HG03060 (cell line): ENCODE data around the gene PRDM16.

Experiments used
- ATAC-seq: cut with Tn5 transposase; IDR thresholded peaks from one replicate; pipeline ENCODE4 v1.9.1; 2021; ENCODE audit warnings: low read depth, moderate number of reproducible peaks; ENCODE audit not compliant: unreplicated experiment

The PRDM16 gene

DNA sequence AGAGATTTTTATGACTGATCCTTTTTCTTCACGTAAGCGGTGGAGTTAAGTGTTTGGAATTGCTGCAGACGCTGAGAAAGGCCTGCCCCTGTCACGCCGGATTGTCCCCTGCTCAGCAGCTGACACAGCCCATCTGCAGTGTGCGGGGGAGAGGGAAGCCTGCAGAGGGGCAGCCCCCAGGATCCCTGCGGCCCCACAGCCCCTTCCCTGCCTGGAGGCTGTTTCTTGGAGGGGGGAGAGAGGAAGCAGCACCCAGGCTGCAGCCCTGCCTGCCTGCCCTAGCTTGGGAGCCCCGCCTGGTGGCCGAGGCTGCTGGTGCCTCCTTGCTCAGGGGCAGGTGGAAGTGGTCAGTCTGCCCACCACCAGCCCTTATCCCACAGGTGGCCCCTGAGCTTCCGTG is 50.7 kb downstream of the PRDM16 start:
- no peak for ATAC-seq

DNA sequence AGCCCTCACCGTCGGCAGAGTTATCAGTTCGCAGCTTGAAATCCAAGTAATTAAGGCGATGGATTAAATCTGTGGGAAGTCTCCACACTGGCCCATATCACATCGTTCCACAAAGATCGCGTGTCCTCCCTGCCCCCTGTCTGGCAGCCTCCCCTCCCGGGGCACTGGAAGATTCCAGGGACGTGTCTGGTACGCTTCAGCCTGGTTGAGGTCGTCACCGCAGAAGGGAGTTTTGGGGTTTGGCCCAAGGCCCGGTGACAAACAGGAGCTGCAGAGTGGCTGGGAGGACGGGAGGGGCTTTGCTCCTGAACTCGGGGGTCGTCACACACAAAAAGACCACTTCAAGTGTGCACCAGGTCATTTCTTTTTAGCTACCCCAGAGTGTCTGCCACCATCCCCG is 51.1 kb downstream of the PRDM16 start:
- no peak for ATAC-seq

DNA sequence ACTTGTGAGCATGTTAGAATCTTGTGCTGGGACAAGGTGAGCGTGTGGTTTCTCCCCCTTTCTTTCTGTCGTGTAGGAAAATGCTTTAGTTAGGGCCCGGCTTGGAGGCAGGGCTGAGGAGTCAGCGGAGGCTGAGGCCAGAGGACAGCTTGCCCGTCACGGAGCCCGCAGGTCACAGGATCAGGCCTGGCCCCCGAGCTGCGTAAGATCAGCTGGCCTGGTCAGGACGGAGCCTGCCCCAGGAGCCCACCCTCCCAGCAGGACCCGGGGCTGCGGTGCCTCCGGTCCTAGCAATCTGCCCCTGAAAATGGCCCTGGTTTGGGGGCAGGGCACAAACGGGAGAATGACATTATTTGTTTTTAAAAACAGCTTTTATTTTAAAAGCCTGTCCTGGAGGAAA is 52.0 kb downstream of the PRDM16 start:
- ATAC-seq, result no peak

DNA sequence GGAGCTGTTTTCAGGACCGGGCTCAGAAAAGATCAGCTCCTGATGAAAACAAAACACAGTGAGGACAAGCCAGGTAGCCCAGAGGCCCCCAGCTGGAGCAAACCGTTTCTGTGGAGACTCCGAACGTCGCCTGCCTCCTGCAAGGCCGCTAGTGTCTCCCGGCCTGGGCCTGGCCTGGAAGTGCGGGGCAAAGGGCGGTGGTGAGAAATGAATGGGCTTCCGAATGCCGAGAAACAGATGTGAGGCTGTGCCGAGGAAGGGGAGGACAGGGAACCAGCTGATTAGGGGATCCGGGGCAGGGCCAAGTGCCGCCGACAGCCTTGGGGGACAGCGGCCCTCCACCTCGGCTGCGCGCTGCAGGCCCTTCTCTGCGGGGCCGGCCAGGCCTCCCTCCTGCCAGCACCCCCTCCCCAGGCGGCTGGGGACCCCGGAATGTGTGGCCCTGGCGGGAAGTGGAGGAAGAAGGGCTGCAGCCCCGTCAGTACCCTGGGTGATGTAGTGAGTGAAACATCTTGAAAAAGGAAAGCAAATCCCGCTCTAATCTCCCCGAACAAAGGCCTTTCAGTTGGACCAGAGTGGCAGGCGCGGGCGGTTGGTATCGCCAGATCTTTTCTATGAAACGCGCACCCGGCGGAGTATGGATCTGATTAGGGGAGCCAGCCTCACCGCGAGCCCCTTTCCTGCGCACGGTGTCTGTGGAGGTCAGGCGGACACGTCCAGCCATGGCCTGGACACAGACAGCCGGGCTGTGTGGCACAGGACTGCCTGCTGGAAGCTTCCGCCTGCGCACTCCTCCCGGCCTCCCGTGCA is 52.6 kb downstream of the PRDM16 start:
- ATAC-seq, result no peak

DNA sequence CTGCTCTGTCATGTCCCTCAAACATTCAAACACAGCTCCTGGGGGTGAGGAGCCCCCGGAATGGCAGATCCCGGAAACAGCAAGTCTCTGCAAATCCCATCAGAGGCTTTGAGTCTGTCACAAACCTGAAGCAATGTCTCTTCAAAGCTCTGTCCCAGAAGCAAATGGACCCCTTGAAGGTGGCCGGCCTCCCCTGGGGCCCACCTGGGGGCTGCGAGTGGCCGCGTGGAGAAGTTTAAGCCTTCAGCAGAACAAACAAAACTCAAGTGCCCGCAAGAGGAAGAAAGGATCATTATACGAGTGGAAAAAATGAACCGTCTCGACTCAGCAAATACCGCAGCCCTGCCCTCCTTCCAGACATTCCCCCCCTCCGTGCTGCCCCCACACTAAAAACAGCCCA is 53.3 kb downstream of the PRDM16 start:
- ATAC-seq, result no peak

DNA sequence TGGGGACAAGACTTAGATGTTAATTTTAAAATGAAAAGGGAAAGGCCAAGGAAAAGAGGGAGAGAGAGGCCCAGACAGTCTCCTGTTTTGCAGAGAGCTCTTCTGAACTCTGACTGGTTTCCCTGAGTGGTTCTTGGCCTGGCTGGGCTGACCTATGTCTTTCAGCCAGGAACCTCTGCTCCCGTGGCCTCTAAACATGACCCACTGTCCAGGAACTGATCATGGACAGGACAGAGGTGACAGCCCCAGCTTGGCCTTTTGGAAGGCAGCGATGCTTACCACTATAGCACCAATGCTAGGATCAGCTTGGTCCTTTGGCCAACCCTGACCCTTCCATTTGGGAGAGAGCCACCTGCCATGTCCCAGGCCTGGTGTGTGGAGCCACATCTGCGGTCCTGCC is 55.2 kb downstream of the PRDM16 start:
- ATAC-seq, result no peak

DNA sequence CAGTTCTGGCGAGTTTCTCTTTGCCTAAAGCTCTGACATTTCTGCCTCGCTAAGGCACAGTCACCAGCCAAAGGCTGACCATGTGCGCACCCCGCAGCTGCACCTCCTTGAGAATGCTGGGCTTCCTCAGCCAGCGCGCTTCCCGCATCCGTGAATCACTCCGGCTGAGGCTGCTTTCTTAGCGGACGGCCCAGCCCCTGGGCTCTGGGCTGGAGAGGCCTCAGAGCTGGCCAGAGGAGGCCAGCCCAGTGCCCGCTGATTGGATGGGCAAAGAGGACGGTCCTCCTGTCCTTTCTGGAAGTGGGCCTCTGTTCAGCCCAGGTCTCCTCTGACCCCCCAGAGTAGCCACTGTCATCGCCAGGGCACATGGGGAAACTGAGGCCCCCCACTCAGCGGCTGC is 56.1 kb downstream of the PRDM16 start:
- ATAC-seq, result no peak

DNA sequence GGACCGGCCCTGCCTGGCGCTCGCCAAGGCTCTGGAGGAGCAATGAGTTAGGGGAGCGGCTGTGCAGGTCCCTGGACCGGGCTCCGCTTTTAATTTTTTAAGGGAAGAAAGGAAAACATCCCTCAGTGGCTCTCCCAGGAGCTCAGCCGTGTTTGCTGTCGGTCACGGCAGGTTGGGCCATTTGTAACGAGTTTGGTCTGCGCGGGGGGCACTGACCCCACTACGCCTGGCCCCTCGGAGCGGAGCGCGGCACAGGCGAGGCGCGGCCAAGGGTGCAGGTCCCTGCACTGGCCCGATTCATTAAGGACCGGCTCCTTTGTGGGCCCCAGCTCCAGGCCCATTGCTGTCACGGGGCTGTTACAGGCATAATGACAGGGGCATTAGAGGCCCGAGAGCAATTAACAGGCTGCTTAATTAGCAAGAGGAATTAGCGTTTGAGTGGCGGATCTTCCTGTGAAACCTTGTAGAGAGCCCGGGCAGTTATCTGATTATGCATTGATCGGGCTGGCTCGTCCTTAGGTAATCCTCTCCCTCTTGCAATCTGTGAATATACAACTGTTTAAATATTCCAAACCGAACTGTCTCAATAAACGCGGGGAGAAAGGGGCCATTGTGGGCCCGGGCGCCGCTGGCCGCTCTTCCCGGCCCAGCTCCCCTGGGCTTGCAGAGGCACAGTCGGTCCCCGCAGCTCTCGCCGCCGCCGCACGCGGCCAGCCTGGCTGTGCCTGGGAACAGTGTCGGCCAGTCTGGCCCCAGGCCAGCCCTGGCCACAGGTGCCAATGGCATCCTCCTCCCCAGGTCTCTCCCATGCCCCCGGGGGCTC is 56.8 kb downstream of the PRDM16 start:
- ATAC-seq, result no peak

DNA sequence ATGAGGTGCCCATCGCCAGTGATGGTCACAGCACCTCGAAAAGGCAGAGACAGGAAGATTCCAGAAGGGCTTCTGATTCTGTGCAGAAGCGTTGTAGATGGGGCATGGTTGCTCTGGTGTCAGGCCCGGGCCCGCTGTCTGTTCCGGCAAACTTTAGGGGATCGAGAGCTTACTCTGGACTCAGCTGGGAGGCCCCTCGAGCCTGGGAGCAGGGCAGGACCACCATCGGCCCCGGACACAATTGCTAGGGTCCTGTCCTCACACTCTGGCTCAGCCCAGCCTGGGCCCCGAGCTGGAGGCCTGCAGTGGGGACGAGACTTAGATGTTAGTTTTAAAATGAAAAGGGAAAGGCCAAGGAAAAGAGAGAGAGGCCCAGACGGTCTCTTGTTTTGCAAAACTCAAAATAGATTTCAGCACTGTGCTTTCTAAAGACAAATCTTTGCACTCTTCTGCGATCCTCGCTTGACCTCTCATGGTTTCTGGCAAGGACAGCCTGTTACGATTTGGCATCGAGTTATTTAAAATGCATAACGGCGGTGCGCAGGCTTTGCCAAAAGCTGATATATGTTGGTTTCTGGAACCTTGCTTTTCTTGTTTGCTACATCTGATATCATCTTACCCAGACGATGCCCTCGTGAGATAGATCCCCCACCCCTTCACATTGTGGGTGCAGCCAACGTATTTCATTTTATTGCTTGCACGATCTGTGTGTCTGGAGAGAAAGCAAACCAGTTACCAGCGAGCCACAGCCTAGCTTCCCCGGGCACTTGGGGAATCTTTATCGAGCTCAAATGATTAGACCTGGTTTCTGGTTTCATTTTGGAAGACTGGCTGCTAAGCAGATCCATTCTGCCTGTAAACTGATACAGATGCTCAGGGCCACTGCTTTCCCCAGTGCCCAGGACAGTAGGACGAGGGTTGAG is 58.0 kb downstream of the PRDM16 start:
- no peak for ATAC-seq

DNA sequence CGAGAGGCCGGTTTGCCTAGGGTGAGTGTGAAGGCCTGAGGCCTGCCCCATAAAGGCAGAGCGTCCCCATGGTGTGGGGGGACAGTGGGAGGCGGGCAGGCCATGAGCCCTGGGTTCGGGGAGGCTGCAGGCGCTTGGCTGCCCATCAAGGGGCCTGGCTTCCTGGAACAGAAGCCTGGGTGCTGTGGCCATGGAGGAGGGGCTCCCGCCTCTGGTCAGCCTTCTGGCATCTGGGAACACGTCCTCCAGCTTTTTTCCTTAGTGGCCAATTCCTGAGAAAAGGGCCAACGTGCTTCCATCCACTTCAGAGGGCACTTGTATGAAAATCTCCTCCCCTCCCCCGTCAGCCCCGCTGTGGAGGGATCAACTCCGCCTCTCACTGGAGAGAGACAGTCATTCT is 58.7 kb downstream of the PRDM16 start:
- ATAC-seq, result no peak

DNA sequence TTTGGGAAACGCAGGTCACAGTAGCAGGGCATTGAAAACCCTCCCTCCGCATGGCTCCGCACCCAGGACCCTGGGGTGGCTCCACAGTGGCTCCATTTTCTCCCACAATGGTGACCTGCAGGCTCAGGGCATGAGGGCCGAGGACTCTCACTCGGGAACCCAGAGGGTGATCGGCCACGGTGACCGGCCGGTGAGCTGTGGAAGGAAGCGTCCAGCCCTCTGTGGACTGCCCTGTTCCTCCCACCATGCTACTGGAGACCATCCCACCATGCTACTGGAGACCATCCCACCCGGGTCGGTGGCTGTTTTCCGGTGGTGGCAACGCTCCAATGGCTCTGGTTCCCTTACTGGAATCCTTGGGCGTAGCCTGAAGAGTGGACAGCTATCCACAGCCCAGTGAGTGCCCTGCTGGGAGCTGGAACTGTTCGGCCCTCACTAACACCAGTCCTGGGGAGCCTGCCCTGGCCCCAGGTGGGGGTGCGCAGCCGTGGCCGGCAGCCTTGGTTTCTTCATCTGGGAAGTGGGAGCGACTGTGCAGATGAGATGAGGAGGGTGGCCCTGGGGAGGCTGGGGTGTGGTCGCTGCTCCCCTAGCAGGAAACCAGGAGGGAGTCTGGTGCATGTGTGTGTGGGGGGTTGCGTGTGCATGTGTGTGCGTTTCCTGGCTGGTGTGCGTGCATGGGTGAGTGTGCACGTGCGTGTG is 59.6 kb downstream of the PRDM16 start:
- no peak for ATAC-seq

DNA sequence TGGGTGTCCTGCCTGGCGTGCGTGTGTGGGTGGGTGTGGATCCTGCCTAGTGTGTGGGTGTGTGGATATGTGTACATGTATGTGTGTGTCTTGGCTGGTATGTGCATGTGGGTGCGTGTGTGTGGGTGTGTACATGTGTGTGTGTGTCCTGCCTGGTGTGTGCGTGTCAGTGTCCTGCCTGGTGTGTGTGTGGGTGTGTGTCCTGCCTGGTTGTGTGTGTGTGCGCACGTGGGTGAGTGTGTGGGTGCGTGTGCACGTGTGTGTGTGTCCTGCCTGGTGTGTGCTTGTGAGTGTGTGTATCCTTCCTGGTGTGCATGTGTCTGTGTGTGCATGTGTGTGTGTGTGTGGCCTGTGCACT is 60.1 kb downstream of the PRDM16 start:
- ATAC-seq, result no peak

DNA sequence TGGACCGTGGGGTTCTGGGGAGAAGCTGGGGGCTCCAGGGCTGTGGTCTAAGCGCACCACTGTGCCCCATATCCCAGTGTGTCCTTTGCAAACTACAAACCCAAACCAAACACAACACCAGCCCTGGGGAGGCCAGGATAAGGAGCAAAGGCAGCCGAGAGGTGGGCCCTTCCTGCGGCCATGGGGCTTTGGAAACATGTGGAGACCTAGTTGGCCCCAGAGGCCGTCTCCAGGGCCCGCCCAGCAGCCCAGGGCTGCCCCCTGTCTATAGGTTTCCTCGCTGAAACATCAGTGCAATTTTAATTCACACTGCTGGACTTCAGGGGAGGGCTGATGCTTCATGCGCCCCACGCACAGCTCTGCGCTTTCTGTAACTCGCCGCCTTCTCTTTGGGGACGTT is 61.3 kb downstream of the PRDM16 start:
- no peak for ATAC-seq

DNA sequence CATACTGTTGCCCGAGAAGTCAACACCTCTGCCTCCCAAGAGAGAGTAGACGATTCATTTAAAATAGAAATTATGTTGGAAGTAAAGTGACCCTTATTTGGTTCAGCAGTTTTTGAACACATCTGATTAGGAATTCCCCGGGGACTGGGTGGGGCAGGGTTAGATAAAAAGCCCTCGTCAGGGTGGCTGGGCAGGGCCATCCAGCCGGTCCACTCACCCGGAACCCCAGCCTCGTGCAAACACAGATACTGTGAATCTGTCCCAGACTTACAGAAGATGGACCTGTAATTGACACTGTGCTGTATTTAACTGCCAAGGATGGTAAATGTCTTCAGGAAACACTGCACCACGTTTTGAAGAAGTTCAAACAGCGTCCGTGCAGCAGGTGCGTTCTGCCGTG is 63.7 kb downstream of the PRDM16 start:
- no peak for ATAC-seq

DNA sequence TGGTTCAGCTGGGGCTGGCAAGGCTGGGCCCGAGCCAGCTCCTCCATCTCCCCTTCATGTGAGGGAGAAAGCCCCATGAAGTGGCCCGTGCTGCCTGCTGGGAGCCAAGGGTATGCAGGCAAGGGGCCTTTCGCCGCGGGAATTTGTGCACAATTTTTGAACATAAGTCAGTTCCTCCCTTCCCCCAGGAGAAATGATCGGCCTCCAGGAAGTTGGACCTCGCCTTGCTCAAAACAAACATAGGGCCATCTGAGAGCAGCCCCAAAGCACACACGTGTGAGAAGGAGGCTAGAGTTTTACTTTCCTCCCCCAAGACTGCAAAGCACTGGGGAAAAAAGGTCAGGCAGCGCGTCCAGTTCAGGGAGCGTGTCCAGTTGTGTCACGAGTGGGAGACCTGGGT is 64.7 kb downstream of the PRDM16 start:
- ATAC-seq, result no peak

DNA sequence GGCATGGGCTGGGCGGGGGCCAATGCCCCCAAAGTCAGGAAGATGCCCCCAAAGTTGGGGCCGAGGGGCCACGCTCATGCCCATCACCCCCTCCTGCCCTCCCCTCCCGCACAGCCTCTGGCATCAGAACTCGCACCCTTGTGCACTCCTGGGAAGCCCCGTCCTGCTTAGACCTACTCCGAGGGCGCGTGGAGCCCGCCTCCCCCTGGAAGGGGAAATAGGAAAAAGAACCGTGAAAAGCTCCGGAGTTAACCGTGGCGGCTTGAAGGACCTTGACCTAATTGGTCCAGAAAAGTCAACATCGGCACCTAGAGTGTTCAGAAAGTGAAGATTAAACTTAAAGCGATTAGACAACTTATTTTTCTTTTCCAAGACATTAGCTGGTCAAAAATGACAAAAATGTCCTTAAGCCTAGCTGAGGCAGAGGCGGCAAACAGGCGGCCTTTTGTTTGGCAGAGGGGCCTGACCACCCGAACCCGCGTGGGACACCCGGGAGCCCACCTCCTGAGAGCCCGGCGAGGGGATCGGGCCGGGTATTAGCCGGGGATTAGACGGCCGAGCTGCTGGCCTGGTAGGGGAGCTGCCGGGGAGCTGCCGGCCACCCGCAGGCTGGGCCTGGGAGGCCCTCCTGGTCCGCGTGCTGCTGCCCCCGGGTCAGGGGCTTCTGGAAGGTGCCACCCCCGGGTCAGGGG is 65.5 kb downstream of the PRDM16 start:
- ATAC-seq, result no peak

DNA sequence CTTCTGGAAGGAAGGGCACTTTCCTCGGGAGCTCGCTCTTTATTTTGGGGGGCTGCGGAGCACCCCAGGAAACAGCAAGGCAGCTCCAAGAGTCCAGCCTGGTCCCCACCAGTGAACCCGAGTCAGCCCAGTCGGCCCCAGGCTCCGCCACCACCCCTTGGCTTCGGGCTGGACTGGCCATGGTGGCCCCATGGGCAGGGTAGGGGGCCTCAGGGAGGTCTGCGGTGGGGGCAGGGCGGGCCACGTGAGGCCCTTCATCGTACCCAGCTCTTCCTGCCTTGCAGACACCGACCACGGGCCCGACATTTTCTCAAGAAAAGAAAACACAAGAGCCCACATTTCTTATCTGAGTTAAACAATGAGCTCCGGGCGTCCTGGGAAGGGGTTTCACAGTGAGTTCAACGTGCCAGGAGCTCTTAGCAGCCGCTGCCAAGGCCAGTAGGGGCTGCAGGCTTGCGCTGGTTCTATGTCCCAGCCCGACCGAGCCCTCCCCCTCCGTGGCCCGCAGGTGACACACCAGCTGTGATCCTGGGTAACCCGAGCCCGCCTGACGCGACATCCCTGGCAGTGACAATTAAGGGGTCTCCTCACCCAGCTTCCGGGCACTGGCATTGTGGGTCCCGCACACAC is 66.2 kb downstream of the PRDM16 start:
- ATAC-seq, result no peak

DNA sequence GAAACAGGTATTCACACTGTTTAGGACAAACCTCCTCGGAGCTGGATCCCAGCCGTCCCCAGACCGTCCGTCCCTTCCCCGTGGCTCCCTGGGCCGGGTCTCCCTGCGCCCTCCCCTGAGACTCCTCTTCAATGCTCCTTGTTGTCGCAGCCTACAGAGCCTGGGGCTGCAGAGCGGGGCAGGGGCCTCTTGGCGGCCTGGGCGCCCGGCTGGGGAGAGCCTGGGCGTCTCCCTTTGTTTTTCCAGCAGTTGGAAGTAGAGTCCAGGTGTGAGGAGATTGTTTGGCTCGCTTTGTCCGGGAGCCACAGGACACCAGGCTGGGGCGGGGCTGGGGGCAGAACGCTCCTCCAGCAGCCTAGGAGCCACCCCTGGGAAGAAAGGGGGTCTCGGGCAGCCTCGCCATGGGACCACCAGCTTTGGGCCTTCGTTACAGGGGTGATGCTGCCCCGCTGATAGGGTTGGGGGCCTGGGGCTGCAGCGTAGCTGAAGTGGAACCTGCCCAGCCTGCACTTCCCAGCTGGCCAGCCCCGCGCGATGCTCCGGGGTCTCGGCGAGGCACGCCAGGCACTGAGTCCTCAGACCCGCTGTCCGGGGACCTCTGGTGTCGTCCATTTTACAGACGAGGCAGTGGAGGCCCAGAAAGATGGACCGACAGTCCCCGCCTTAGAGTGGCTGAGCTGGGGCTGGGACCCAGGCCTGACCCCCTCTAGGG is 66.9 kb downstream of the PRDM16 start:
- no peak for ATAC-seq

DNA sequence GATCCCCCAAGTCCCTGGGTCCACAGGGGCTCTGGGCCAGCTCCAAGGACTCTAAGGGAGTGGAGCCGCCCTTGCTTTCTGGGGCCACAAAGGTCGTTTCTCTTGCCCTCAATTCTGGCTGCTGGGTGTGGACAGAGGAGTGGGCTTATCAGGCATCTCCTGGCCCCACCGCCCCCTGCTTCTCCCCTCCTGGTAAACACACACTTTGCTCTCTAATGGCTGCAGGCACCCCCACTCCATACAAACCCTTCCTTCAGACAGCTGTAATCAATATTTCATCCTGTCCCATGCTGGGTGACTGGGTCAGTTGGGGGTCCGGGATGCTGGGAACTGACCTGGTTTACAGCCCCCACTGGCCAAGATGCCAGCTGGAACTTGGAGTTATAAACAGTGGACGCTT is 67.5 kb downstream of the PRDM16 start:
- no peak for ATAC-seq
